Ureter (tissue), 1 donor: ENCODE data around the gene DOK4. TPM values are rescaled to one million over a fixed set of nuclear protein-coding genes. Genes with fewer than 3 reads are reported as not detected.
A peak's percentile ranks its signal among the peaks of the same experiment; 100 is the strongest.
"Not testable (repeated sequence)": the region's sequence is repeated elsewhere in the genome, so short reads cannot be mapped to it uniquely, and the experiment has no call there.

ENCODE experiments used
- DNase-seq: peaks from one replicate; pipeline ENCODE4 v3.0.0-alpha.2; 2020; ENCODE audit warnings: low spot score
- total RNA-seq: library from RNA; stranded (reverse); gene quantifications from one replicate; pipeline ENCODE4 v1.2.4, GENCODE V29; 2023
- donor health status: DM: yes; HTN: yes; CAD: no.

DOK4 gene
- total RNA-seq, 1 donor from 2014 or later: 12.5 TPM

DNA sequence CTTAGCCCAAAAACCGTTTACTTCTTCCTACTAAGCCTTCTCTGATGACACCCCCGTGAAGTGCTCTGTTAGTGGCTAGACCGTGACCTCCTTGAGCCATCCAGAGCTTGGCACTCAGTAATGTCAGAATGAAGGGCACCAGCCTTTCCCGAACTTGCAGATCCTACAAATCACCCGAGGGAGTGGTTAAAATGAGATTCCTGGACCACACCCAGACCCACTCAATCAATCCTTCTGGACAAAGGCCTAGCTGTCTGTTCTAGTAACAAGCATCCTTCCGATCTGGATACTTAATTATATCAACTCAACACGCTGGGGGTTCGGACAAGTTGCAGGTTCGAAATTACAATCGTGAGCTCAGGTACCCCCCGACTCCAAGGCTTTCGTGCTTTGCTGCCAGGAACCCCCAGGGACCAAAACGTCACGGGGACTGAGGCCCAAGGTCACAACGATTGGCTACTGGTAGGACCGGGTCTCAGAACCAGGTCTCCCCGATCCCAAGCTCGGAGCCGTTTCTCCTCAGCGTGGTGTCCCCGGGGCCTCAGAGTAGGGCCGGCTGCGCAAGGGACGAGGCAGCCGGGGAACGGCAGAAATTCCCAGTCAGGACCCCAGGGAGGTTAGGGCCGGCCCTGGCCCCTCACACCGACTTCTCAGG, 39.6 kb downstream of the DOK4 start:
- peak; percentile 48 for DNase-seq

DNA sequence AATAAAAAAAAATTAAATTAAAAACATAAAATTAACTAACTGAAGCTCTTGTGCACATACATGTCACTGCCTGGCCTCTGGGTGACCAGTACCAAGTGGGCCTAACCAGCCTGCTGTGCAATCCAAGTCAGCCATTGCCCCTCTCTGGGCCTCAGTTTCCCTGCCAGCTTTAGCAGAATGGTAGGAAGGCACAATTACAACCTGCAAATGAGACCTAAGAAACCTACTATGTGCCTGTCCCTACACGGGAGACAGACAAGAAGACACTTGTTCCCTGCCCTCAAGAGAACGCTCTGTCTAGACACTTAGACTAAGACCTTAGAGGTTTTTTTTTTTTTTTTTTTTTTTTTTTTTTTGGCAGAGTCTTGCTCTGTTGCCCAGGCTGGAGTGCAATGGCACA, 40.8 kb downstream of the DOK4 start:
- no peak for DNase-seq

DNA sequence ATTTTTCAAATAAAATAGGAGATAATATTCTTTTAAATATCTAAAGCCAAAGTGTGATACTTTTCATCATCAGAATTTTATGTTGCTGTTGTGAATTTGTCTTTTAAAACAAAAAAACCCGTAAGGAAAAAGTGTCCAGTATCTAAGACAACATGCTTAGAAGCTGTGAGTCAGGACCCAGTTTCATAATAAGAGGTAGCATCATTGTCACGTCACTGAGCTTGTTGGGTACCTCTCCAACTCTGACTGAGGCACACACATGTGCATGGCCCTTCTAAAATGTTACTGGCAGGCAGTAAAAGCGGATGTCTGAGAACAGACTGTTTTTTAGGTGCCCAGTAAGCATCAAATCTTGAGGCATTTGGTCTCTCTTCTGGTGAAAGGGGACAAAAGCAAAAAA, 41.6 kb downstream of the DOK4 start:
- DNase-seq: no peak

DNA sequence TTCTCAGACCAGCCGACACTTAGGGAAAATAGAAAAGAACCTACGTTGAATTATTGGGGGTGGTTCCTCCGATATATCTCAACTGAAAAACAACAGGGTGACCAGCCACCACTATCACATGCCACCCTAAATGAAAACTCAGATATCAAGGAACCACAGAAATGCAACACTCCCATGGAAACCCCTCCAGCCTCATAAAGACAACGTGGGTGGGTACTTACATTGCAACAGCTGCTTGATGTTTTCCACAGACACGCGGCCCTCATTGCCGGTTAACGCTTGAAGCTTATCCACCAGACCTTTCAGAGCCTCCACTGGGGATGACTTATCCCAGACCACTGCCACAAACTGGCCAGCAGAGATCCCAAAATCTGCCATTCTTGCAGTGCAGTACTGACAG, 45.7 kb downstream of the DOK4 start:
- not testable (repeated sequence) for DNase-seq

DNA sequence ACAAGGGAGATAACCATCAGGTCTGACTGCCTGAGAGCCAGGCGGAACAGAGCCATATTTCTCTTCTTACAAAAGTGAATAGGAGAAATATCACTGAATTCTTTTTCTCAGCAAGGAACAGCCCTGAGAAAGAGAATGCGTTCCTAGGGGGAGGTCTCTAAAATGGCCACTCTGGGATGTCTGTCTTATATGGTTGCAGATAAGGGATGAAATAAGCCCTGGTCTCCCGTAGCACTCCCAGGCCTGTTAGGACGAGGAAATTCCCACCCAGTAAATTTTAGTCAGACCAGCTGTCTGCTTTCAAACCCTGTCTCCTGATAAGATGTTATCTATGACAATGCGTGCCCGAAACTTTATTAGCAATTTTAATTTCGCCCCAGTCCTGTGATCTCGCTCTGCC, 46.3 kb downstream of the DOK4 start:
- not testable (repeated sequence) for DNase-seq

DNA sequence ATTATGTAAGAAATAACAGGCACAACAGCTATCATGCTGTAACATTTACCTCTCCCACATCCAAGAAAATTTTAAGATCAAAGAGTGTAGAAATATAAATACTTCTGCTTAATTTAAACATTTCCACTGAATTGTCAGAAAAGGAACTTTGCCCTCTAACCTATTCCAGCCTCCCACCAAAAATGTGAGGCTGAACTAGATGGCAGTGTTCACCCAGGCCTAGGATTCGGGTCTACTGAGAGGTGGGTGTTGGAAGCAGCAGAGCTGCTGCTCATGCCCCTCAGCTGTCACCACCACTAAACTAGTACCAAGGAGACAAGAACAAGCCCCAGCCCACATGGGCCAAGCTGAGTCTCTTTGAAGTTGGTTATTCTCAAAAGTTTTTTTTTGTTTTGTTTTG, 50.5 kb downstream of the DOK4 start:
- DNase-seq: no peak

DNA sequence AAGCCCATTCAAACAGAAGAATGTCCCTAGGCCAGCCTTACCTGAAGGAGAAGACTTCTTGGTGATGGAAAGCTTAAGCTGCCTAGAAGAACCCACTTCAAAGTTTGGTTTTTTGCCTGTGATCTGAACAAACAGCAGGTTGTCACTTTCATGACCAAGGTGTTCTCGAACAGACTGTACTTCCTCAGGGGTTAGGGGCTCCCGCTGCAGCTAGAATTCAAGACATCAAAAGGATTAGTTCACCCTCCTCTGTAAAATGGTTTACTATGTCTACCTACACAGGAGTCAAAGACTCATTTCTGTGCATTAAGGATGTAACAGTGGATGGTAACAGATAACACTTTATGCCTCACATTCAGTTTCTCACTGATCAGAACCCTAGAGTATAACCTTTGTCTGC, 52.3 kb downstream of the DOK4 start:
- no peak for DNase-seq

DNA sequence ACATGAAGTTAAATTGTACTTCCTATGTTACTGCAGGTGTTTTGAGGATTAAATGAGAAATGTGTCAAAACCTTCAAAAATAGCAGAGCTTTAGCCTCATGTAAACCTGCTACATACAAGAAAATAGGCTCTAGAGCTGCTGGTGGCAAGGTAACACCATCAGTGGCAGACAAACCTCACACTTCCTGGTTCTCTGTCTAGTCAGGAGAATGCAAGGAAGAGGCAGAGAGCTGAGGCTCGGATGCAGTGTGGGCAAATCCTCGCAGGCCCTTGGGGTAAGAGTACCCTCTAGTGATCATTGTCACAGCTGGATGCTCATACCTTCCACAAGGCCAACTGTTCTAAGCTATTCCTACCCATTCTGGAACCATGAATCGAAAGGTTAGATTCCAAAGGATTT, 53.3 kb downstream of the DOK4 start:
- DNase-seq: no peak

DNA sequence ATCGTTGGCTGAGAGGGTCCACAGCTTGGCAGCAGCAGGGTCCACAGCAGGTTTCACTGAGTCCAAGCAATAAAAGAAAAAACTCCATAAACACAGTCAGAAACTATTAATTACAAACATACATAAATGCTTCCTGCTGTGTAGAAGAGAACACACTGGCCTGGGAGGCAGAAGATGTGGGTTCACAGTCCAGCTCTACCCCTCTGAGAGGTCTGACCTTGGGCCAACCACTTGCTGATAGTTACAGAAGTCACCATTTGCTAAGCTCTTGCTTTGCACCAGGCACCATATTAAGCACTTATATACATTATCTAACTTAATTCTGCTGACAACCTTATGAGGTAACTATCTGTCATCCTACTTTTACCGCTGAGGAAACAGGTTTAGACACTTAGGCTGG, 53.8 kb downstream of the DOK4 start:
- DNase-seq: no peak

DNA sequence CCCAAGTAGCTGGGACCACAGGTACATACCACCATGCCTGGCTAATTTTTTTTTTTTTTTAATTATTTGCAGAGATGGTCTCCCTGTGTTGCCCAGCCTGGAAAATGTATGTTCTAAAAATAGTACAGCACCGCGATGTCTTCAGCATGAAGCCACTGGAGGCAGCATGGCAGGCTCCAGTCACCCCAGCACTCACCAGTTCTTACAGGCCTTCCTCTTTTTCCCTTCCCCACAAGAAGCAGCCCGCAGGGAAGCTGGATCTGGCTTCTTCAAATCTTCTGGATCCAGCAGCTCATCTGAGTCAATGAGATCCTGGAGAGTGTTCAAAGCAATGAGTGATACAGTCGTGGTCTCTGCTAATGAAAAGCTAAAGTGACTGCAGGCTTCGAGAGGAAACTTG, 55.3 kb downstream of the DOK4 start:
- no peak for DNase-seq

DNA sequence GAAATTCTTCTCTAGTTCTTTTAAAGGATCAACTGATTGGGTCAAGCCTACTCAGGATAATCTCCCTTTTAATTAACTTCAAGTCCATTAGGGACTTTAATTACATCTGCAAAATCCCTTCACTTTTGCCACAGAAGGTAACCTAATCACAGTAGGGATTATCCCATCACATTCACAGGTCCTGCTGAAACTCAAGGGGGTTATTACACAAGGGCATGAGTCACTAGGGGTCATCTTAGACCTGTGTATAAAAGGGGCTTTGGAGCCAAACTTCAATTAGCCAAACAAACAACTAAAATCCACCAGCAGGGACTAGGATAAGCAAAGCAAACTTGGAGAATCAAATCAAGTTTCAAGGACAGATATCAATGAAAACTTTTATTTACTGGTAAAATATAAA, 58.5 kb downstream of the DOK4 start:
- no peak for DNase-seq

DNA sequence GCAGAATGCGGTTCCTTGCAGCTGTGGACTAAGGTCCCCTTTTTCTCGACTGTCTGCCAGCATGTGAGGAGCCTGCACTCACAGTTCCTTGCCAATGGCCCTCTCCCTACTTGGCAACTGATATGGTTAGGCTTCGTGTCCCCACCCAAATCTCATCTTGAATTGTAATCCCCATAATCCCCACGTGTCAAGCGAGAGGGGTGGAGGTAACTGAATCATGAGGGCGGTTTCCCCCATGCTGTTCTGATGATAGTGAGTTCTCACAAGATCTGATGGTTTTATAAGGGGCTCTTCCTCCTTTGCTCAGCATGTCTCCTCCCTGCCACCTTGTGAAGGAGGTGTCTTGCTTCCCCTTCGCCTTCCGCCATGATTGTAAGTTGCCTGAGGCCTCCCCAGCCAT, 59.0 kb downstream of the DOK4 start:
- DNase-seq: no peak

DNA sequence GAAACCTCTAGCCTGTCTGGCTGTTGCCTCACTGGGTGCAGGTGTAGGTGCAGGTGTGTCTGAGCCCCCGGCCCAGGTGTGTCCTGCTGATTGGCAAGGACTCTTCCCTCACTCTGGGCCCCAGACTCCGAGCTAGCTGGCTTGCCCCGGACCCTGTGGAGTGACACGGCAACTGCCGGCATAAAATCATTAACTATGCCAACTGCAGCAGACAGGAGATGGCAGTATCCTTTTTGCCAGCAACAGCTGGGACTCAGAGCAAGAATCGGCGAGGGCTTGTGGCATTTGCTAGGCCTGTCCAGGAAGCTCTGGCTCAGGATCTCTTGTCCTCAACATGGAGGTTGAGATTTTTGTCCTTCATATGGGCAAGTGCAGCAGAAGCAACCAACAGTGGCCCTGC, 59.9 kb downstream of the DOK4 start:
- no peak for DNase-seq

DNA sequence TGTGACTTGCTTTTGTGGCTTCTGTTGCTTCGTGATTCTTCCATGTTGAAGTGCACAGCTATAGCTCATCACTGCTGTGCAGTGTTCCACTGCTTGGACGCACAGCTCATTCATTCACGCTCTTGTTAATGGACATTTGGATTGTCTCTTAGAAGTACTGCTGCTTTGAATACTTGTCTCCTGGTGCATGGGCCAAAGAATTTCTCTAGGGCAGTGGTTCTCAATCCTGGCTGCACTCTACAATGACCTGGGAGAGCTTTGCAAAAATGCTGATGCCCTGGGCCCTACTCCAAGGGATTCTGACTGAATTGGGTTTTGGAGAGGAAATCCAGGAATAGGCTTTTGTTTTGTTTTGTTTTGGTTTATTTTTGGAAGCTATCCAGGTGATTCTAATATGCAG, 61.7 kb downstream of the DOK4 start:
- DNase-seq: no peak

DNA sequence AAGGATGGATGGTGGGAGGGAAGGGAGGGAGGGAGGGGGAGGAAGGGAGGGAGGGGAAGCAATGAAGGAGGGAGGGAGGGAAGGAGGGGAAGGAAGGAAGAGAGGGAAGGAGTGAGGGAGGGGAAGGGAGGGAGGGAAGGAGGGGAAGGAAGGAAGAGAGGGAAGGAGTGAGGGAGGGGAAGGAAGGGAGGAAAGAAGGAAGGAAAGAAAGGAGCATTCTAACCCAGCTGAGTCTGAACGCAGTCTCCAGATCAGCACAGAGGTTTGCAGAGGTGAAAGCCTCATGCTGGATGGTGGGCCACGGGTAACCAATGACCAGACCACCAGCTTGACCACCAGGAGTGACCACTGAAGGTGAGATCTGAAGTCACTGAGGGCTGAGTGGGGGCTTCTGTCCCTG, 63.1 kb downstream of the DOK4 start:
- DNase-seq: no peak

DNA sequence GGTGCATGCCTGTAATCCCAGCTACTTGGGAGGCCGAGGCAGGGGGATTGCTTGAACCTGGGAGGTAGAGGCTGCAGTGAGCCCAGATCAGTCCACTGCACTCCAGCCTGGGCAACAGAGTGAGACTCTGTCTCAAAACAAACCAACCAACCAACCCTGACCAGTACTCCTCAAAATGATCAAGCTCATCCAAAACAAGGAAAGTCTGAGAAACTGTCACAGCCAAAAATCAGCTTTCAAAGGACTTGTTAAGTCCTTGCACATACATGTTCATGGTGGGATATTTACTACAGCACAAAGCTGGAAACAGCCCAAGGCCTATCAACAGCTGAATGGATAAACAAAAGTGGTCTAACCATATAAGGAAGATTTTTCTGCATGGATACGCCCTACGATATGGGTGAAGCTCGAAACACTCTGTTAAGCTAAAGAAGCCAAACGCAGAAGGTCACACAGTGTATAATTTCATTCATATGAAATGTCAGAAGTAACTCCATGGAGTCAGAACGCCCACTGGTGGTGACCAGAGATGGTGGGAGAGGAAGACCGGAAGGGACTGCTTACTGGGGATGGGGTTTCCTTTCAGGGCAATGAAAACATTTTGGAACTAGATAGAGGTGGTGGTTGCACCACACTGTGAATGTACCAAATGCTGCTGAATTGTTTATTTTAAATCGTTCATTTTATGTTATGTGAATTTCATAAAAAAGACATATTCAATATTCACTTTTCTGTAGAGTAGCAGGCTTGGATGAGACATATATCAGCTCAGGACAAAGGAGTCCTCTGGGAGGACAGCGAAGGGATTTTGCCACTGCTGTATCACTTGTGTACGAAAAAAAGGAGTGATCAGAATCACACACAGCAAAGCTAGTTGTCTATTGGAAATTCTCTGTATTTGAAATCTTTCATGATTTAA, 64.0 kb downstream of the DOK4 start:
- DNase-seq: peak; percentile 76

Other genes with a start within 250 kb of the DOK4 start
- gene ARL2BP, start 241.2 kb downstream of the DOK4 start, total RNA-seq: 43.3 TPM
- gene PLLP, start 201.8 kb downstream of the DOK4 start, total RNA-seq: 34.3 TPM
- not detected for gene CCL22, start 127.7 kb downstream of the DOK4 start, total RNA-seq
- gene CX3CL1, start 114.0 kb downstream of the DOK4 start, total RNA-seq: 31.1 TPM
- 0.78 TPM for gene CCL17, start 81.7 kb downstream of the DOK4 start, total RNA-seq
- gene CIAPIN1, start 39.1 kb downstream of the DOK4 start, total RNA-seq: 53.2 TPM
- gene COQ9, start 39.0 kb downstream of the DOK4 start, total RNA-seq: 66.6 TPM
- 57.3 TPM for gene POLR2C, start 23.8 kb downstream of the DOK4 start, total RNA-seq
- gene CCDC102A, start 50.1 kb upstream of the DOK4 start, total RNA-seq: 4.6 TPM
- 0.75 TPM for gene ADGRG5, start 56.1 kb upstream of the DOK4 start, total RNA-seq
- 201 TPM for gene ADGRG1, start 142.1 kb upstream of the DOK4 start, total RNA-seq
- 2.2 TPM for gene ADGRG3, start 181.8 kb upstream of the DOK4 start, total RNA-seq
- gene DRC7, start 208.3 kb upstream of the DOK4 start, total RNA-seq: 0.49 TPM
- gene KATNB1, start 249.3 kb upstream of the DOK4 start, total RNA-seq: 19.0 TPM